Neutrophil (primary cell): ENCODE measurements around the gene MEF2A.

Experiments used
- H3K27ac ChIP-seq: fragments of 200-600 bp; sonication (generic); 2 replicates; pipeline ENCODE4 v1.5.1; 2016; ENCODE audit warnings: mild to moderate bottlenecking, moderate library complexity
- H3K27me3 ChIP-seq: fragments of 200-600 bp; sonication (generic); 2 replicates; pipeline ENCODE4 v1.6.0; 2016; ENCODE audit warnings: mild to moderate bottlenecking
- H3K36me3 ChIP-seq: fragments of 200-600 bp; sonication (generic); 2 replicates; pipeline ENCODE4 v1.5.1; 2017
- H3K4me1 ChIP-seq, 2 experiments: fragments of 200-600 bp in 1 of 2; sonication (generic) in 1 of 2; 1 replicate in 1 of 2; 2 replicates in 1 of 2; pipeline versions ENCODE4 v1.5.1 to v1.6.1; 2013 to 2016; ENCODE audit warnings: low read depth in 1 of 2, low read length in 1 of 2, mild to moderate bottlenecking in 1 of 2, moderate library complexity in 1 of 2; ENCODE audit not compliant: control insufficient read depth in 1 of 2, insufficient read depth in 1 of 2
- H3K4me3 ChIP-seq, 2 experiments: fragments of 200-600 bp in 1 of 2; sonication (generic) in 1 of 2; 1 replicate in 1 of 2; 2 replicates in 1 of 2; pipeline ENCODE4 v1.5.1; 2013 to 2016; ENCODE audit warnings: low read depth in 1 of 2, low read length in 1 of 2, mild to moderate bottlenecking in 1 of 2, moderate library complexity in 1 of 2
- H3K9me3 ChIP-seq: fragments of 200-600 bp; sonication (generic); 2 replicates; pipeline ENCODE4 v1.5.1; 2016
- CTCF ChIP-seq: fragments of 200-600 bp; sonication (generic); IDR thresholded peaks from 2 replicates; pipeline ENCODE4 v1.5.1; 2016; ENCODE audit warnings: antibody characterized with exemption

MEF2A gene

GRCh38 chr15:99582508-99582960, 16.8 kb downstream of the MEF2A start:
- no peaks in the 10 kb centered on the region for H3K27me3 ChIP-seq
- H3K4me3 ChIP-seq: no peak overlapping the region
- no peaks in the 10 kb centered on the region for H3K9me3 ChIP-seq
- no peak for TF ChIP-seq CTCF
- no peak overlapping the region for H3K27ac ChIP-seq
- H3K4me1 ChIP-seq: no peaks in the 10 kb centered on the region
- H3K36me3 ChIP-seq: no peaks in the 10 kb centered on the region

DNA sequence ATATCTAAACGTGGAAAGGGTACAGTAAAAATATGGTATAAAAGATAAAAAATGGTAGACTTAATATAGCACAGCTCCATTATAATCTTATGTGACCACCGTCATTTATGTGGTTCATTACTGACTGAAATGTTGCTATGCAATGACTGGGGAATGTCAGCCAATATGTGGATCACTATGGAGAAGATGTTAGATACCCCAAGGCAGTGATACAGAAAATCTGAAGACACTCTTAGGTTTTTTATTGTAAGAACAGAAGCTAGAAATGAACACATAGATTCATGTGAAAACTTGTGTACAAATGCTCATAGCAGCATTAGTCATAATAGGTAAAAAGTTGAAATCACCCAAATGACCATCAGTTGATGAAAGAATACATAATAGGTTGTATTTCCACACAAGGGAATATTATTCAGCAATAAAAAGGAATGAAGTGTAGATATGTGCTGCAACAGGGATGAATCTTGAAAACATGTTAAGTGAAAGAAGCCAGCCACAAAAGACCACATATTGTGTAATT, 18.4 kb downstream of the MEF2A start:
- Histone ChIP-seq H3K27ac (no peak overlapping the region), H3K27me3 (no peaks in the 10 kb centered on the region), H3K4me3 (no peak overlapping the region), H3K9me3 (no peaks in the 10 kb centered on the region), H3K36me3 (no peaks in the 10 kb centered on the region), H3K4me1 (no peaks in the 10 kb centered on the region)
- no peak for TF ChIP-seq CTCF

- no peak for TF ChIP-seq CTCF
- no peak overlapping the region for H3K27ac ChIP-seq
- no peaks in the 10 kb centered on the region for H3K9me3 ChIP-seq
- no peaks in the 10 kb centered on the region for H3K27me3 ChIP-seq
- H3K36me3 ChIP-seq: no peaks in the 10 kb centered on the region
- H3K4me1 ChIP-seq: peaks cover 4 to 8% of the 10 kb centered on the region in 2 experiments
- H3K4me3 ChIP-seq: no peak overlapping the region
Measured at GRCh38 chr15:99586121-99586520, 20.3 kb downstream of the MEF2A start.

DNA sequence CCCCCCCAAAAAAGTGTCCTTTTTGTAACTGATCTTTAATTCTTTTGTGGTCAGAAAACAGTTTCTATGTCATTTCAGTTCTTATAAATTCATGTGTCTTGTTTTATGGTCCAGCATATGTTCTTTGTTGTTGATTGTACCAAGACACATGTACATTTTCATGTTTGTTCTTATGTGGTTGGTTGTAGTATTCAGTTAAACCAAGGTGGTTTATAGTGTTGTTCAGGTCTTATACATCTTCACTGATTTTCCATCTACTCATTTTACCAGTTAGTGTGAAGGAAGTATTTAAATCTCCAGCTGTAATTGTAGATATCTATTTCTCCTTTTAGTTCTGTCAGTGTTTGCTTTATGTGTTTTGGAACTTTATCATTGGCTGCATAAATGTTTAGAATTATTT, 24.0 kb downstream of the MEF2A start:
- no peak for TF ChIP-seq CTCF
- H3K4me1 ChIP-seq: peaks cover 13 to 23% of the 10 kb centered on the region in 2 experiments

DNA sequence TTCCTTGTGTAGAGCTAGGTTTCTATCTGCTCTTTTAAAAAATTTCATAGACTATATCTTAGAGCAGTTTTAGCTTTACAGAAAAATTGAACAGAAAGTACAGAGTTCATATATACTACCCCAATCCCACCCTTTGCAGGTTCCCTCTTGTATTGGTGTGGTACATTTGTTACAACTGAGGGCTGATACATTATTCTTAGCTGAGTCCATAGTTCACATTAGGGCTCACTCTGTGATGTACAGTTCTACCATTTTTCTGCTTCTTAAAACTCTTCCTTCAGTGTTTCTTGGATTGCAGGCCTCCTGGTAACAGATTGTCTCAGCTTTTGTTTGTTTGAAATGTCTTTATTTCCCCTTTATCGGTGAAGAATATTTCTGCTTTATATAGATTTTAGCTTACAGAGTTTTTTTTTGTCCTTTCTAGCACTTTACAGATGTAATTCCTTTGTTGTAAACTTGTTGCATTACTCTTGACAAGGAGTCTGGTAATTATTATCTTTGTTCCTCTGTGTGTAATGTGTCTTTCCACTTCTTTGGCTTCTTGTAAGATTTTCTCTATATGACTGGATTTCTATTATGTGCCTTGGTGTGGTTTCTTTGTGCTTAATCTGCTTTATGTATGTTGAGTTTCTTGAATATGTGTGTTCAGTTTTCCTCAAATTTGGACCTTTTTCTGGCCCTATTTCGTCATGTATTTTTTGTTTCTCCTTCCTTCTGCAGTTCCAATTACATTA, 25.3 kb downstream of the MEF2A start:
- Histone ChIP-seq H3K4me3 (no peak overlapping the region), H3K36me3 (no peaks in the 10 kb centered on the region), H3K27me3 (no peaks in the 10 kb centered on the region), H3K27ac (no peak overlapping the region), H3K9me3 (no peaks in the 10 kb centered on the region), H3K4me1 (peaks cover 13 to 23% of the 10 kb centered on the region in 2 experiments)
- no peak for TF ChIP-seq CTCF

More for the DNA sequence above, 24.0 kb downstream of the MEF2A start:
- Histone ChIP-seq H3K27ac (no peak overlapping the region), H3K27me3 (no peaks in the 10 kb centered on the region), H3K36me3 (no peaks in the 10 kb centered on the region), H3K4me3 (no peak overlapping the region), H3K9me3 (no peaks in the 10 kb centered on the region)
